ENCODE results near the gene GAS2L3. TPM values are rescaled to one million over a fixed set of nuclear protein-coding genes. Genes with fewer than 3 reads are reported as not detected.

GAS2L3 gene
- total and polyA plus RNA-seq, 4 donors, result 15.2 to 121 (median 31.6) TPM

DNA sequence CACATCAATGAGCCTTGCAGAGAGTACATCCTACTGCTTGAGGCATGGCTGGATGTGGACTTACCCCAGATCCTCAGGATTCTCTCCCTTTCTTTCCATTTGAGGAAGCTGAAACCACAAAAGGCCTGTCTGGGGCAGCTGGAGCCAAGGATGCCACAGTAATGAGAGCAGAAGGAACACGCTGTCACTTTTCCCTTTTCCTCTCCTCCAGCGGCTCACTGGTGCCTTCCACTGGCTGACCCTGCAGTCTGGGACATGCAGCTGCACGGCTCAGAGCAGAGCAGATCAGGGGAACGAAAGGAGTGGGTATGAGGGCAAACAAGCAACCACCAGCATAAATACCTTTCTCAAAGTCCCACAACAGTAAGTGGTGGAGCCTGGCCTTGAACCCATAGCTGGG lies 78.2 kb downstream of the GAS2L3 start:
- Histone ChIP-seq H3K9me3 (ENCODE audit: control insufficient read depth, insufficient read depth, low read length) (no peaks in the 10 kb centered on the region), H3K4me1 (ENCODE audit: control insufficient read depth, insufficient read depth, low read length) (no peaks in the 10 kb centered on the region), H3K27me3 (ENCODE audit: control insufficient read depth, insufficient read depth, low read length) (no peaks in the 10 kb centered on the region), H3K4me3 (ENCODE audit: low read depth, low read length) (no peak overlapping the region), H3K27ac (ENCODE audit: low read depth, low read length) (no peak overlapping the region), H3K36me3 (ENCODE audit: control insufficient read depth, insufficient read depth, low read length) (no peaks in the 10 kb centered on the region)
- WGBS (ENCODE audit: insufficient coverage), result 94% methylated on average over 3 of the region's 4 CpGs
- DNase-seq (ENCODE audit: low read depth in 4 of 6, low spot score in 6 of 6), result no peak

DNA sequence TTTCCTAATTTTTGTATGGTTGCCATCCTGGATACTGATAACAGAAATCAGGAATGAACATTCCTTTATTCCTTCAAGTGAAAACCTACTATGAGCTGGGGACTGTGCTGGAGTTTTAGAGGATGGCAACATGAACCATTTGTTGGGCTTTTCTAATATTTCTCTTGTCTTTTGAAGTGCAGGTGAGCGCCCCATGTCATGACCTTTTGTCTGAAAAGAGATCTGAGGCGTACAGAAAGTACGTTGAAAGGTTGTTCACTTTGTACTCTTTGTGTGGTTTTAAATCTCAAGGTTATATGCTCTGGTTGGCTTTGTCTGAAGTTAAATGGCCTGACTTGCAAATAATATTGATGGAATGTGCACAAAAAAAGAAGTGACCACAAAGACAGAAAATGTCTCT lies 79.0 kb downstream of the GAS2L3 start:
- H3K4me1 ChIP-seq (ENCODE audit: control insufficient read depth, insufficient read depth, low read length), result no peaks in the 10 kb centered on the region
- no peak overlapping the region for H3K27ac ChIP-seq (ENCODE audit: low read depth, low read length)
- 78% methylated on average over 3 of the region's 3 CpGs for WGBS (ENCODE audit: insufficient coverage)
- H3K9me3 ChIP-seq (ENCODE audit: control insufficient read depth, insufficient read depth, low read length), result no peaks in the 10 kb centered on the region
- H3K27me3 ChIP-seq (ENCODE audit: control insufficient read depth, insufficient read depth, low read length), result no peaks in the 10 kb centered on the region
- DNase-seq (ENCODE audit: low read depth in 4 of 6, low spot score in 6 of 6), result no peak
- H3K36me3 ChIP-seq (ENCODE audit: control insufficient read depth, insufficient read depth, low read length), result no peaks in the 10 kb centered on the region
- H3K4me3 ChIP-seq (ENCODE audit: low read depth, low read length), result no peak overlapping the region

DNA sequence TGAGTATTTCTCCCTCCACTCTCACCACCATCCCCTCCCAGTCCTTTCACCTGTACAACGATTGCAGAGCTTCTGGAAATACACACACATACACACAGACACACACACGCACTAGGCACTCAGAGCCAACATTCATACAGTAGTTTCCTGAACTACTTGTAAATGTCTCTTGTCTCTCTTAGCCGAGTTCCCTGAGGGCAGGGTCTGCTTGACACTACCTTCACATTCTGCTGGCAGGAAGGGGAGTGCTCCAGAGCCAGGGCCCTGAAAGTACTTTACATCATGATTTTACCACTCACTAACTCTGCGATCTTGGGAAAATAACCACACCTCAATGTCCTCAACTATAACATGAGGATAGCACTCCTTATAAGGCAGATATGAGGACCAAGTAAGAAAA lies 82.7 kb downstream of the GAS2L3 start:
- H3K4me1 ChIP-seq (ENCODE audit: control insufficient read depth, insufficient read depth, low read length), result no peaks in the 10 kb centered on the region
- H3K27ac ChIP-seq (ENCODE audit: low read depth, low read length), result no peak overlapping the region
- H3K27me3 ChIP-seq (ENCODE audit: control insufficient read depth, insufficient read depth, low read length), result no peaks in the 10 kb centered on the region
- no peaks in the 10 kb centered on the region for H3K9me3 ChIP-seq (ENCODE audit: control insufficient read depth, insufficient read depth, low read length)
- WGBS (ENCODE audit: insufficient coverage), result 79% methylated on average over 3 of the region's 4 CpGs
- no peaks in the 10 kb centered on the region for H3K36me3 ChIP-seq (ENCODE audit: control insufficient read depth, insufficient read depth, low read length)
- H3K4me3 ChIP-seq (ENCODE audit: low read depth, low read length), result no peak overlapping the region
- DNase-seq (ENCODE audit: low read depth in 4 of 6, low spot score in 6 of 6), result no peak

DNA sequence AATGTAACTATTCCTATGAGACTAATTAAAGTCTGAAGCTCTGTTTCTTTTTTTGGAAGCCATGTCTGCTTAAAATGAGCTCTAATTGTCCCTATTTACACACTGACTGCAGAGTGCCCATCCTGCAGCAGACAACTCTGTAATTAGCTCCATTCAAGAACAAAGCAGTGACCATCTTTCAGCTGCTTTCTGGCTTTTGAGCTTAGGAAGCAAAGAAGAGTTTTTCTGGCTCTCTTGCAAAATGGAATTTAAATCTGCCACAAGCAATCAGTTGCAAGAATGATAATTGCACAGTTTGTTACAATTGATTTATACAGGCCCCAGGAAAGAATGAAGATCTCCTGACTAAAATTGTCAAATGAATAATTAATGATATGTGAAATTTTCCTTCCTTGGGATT lies 83.4 kb downstream of the GAS2L3 start:
- DNase-seq (ENCODE audit: low read depth in 4 of 6, low spot score in 6 of 6), result peak in 2 of 6 donors; percentile 69 to 74
- no peak overlapping the region for H3K4me3 ChIP-seq (ENCODE audit: low read depth, low read length)
- no peaks in the 10 kb centered on the region for H3K4me1 ChIP-seq (ENCODE audit: control insufficient read depth, insufficient read depth, low read length)
- no peaks in the 10 kb centered on the region for H3K27me3 ChIP-seq (ENCODE audit: control insufficient read depth, insufficient read depth, low read length)
- no peak overlapping the region for H3K27ac ChIP-seq (ENCODE audit: low read depth, low read length)
- H3K9me3 ChIP-seq (ENCODE audit: control insufficient read depth, insufficient read depth, low read length), result no peaks in the 10 kb centered on the region
- H3K36me3 ChIP-seq (ENCODE audit: control insufficient read depth, insufficient read depth, low read length), result no peaks in the 10 kb centered on the region

DNA sequence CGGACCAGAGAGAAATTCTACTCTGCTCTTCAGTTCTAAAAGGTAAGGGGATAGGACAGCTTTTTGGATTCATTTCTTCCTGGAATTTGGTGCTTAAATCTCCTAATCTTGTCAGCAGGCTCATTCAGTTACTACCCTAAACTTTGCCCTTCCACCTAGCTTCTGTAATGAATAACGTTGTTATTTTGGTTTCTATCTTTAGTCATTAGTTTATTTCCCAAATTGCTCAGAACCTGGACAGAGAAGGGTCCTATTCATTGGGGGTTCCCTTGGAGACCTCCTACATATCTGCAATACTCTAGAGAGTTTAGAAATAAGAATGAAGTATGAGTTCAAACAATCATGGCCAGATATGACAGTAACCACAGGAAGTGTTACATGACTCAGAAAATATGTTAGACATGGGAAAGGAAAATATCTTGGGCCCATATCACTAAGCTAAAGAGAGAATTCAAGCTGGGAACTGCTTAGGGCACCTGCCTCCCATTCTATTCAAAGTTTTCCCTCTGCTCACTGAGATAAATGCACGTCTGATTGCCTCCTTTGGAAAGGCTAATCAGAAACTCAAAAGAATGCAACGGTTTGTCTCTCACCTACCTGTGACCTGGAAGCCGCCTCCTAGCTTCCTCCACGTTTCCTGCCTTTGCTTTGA lies 87.9 kb downstream of the GAS2L3 start:
- H3K4me3 ChIP-seq (ENCODE audit: low read depth, low read length), result no peak overlapping the region
- 58% methylated on average over 4 of the region's 6 CpGs for whole genome bisulfite sequencing (ENCODE audit: insufficient coverage)

DNA sequence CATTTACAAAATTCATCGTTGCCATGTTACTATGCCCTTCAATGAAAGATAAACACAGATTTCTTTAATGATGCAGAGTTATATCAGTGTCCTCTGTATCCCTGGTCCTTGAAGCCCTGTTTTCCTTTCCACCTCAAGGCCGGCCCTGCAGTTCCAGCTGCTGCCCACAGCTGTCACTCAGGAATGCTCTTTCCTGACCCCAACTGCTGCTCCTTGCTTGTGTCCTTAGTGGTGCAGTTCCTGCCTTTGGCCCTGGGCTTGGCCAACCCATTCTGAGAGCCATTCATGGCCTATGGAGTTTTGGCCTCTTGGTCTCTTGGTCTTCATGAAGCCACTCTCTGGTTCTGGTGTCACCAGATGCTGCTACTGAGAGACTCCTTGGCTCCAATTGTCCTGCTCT lies 93.1 kb downstream of the GAS2L3 start:
- no peak for DNase-seq (ENCODE audit: low read depth in 4 of 6, low spot score in 6 of 6)
- no peaks in the 10 kb centered on the region for H3K9me3 ChIP-seq (ENCODE audit: control insufficient read depth, insufficient read depth, low read length)
- no peaks in the 10 kb centered on the region for H3K36me3 ChIP-seq (ENCODE audit: control insufficient read depth, insufficient read depth, low read length)
- no peaks in the 10 kb centered on the region for H3K27me3 ChIP-seq (ENCODE audit: control insufficient read depth, insufficient read depth, low read length)
- H3K4me3 ChIP-seq (ENCODE audit: low read depth, low read length), result no peak overlapping the region
- no peak overlapping the region for H3K27ac ChIP-seq (ENCODE audit: low read depth, low read length)
- H3K4me1 ChIP-seq (ENCODE audit: control insufficient read depth, insufficient read depth, low read length), result no peaks in the 10 kb centered on the region
- 67% methylated on average over 1 of the region's 2 CpGs for WGBS (ENCODE audit: insufficient coverage)

More for the DNA sequence above, 87.9 kb downstream of the GAS2L3 start:
- DNase-seq (ENCODE audit: low read depth in 4 of 6, low spot score in 6 of 6), result no peak
- H3K9me3 ChIP-seq (ENCODE audit: control insufficient read depth, insufficient read depth, low read length), result no peaks in the 10 kb centered on the region
- no peaks in the 10 kb centered on the region for H3K36me3 ChIP-seq (ENCODE audit: control insufficient read depth, insufficient read depth, low read length)
- no peaks in the 10 kb centered on the region for H3K27me3 ChIP-seq (ENCODE audit: control insufficient read depth, insufficient read depth, low read length)
- H3K27ac ChIP-seq (ENCODE audit: low read depth, low read length), result no peak overlapping the region
- no peaks in the 10 kb centered on the region for H3K4me1 ChIP-seq (ENCODE audit: control insufficient read depth, insufficient read depth, low read length)

DNA sequence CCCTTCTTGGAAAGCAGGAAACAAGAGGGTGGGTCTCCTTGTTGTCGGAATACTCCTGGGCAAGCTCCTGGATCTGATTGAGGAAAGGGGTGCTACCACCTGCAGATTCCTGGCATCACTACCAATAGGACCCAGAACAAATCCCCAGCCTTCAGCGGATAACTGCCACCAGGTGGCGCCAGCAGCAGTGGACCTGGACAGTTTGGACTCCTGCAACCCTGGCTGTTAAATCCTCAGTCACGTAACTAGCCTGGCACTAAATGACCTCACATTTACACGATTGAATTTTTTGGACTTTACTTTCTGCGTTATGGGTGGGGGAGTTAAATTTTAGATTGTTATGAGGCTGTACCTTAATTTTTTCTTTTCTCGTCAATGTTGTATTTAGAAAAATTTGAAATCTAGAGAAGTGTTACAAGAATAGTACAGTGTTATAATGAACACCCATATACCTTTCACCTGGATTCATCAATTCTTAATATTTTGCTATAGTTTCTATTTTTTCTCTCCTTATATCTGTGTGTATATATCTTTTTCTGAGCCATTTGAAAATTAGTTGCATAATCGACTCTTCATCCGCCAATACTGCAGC lies 95.6 kb downstream of the GAS2L3 start:
- DNase-seq (ENCODE audit: low read depth in 4 of 6, low spot score in 6 of 6), result peak in 4 of 6 donors; percentile 13 to 81 (median 58)
- WGBS (ENCODE audit: insufficient coverage), result 0% methylated on average over 1 of the region's 9 CpGs
- Histone ChIP-seq H3K36me3 (ENCODE audit: control insufficient read depth, insufficient read depth, low read length) (no peaks in the 10 kb centered on the region), H3K4me3 (ENCODE audit: low read depth, low read length) (no peak overlapping the region), H3K27me3 (ENCODE audit: control insufficient read depth, insufficient read depth, low read length) (no peaks in the 10 kb centered on the region), H3K27ac (ENCODE audit: low read depth, low read length) (no peak overlapping the region), H3K9me3 (ENCODE audit: control insufficient read depth, insufficient read depth, low read length) (no peaks in the 10 kb centered on the region), H3K4me1 (ENCODE audit: control insufficient read depth, insufficient read depth, low read length) (no peaks in the 10 kb centered on the region)

DNA sequence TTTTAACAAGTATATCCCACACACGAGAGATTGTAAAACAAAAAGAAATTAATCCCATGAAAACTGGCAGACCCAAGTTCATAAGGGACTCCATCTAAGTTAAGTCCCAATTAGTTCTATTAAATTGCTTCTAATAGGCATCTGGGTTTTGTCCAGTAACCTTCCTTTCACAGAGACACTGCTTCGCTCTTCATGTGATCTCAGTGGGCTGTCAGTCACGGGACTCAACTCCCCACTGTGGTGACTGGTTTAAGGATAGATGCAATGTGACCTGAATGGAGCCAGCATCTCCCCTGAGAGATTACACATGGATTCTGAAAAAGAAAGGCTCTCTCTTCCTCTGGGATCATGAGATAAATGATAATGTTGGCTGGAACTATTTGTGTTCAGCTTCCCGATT lies 96.4 kb downstream of the GAS2L3 start:
- H3K4me1 ChIP-seq (ENCODE audit: control insufficient read depth, insufficient read depth, low read length), result no peaks in the 10 kb centered on the region
- WGBS (ENCODE audit: insufficient coverage), result 64% methylated on average over 3 of the region's 4 CpGs
- H3K27me3 ChIP-seq (ENCODE audit: control insufficient read depth, insufficient read depth, low read length), result no peaks in the 10 kb centered on the region
- H3K4me3 ChIP-seq (ENCODE audit: low read depth, low read length), result no peak overlapping the region
- no peak overlapping the region for H3K27ac ChIP-seq (ENCODE audit: low read depth, low read length)
- H3K9me3 ChIP-seq (ENCODE audit: control insufficient read depth, insufficient read depth, low read length), result no peaks in the 10 kb centered on the region
- DNase-seq (ENCODE audit: low read depth in 4 of 6, low spot score in 6 of 6), result no peak
- no peaks in the 10 kb centered on the region for H3K36me3 ChIP-seq (ENCODE audit: control insufficient read depth, insufficient read depth, low read length)

DNA sequence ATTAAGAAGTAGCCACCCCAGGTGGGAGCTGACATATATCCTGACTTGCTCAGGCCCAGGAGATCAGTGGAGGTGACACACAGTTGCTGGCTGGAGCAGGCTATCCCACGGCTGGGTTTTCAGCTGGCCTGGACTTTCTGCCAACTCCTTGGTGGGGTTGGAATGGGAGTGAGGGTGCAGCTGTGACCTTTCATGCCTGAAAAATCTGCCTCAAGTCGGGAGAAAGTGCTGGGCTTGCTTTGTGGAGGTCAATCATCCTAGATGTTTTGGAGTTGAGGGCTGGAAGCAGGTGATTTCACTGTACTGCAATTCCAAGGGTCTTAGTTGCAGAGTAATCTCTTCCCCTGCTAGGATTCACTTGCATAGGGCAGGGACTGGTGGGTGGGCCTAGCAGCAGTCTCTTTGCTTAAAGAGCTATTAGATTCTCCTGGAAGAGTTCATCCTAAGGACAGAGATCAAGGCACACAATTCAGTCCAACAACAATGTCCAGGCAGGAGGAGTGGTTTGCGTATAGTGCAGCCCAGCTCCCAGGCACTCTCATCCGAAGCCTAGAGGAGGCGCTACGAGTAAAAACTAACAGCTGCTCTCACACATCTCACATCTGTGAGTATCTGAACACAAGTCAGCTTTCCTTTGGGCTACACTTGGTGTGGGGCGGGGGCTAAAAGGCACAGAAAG lies 98.1 kb downstream of the GAS2L3 start:
- no peaks in the 10 kb centered on the region for H3K4me1 ChIP-seq (ENCODE audit: control insufficient read depth, insufficient read depth, low read length)
- no peaks in the 10 kb centered on the region for H3K9me3 ChIP-seq (ENCODE audit: control insufficient read depth, insufficient read depth, low read length)
- H3K27me3 ChIP-seq (ENCODE audit: control insufficient read depth, insufficient read depth, low read length), result no peaks in the 10 kb centered on the region
- 71% methylated on average over 6 of the region's 7 CpGs for WGBS (ENCODE audit: insufficient coverage)
- no peak overlapping the region for H3K4me3 ChIP-seq (ENCODE audit: low read depth, low read length)
- no peaks in the 10 kb centered on the region for H3K36me3 ChIP-seq (ENCODE audit: control insufficient read depth, insufficient read depth, low read length)
- H3K27ac ChIP-seq (ENCODE audit: low read depth, low read length), result no peak overlapping the region
- DNase-seq (ENCODE audit: low read depth in 4 of 6, low spot score in 6 of 6), result peak in 1 of 6 donors; percentile 27

DNA sequence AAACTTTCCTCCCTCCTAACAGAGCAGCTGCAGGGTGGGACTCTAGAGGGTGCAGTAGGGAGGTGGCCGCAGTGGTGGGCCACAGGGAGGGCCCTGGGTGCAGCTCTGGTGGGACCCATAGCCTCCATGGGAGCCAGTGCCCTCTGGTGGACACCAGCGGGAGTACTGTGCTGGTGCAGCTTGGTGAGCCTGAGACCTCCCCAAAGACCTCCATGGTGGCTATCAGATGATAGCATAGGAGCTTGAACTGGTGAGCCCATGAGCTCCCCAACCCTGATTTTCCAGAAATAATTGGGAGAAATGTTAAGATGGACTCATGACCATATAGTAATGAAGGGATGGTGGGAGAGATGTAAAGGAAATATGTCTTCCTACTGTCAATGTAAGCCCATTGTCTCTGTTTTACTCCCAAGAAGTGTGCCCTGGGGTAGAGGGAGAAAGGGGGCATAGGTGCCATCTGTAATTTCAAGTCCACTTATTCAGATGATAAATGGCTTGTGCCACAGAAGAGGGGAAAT lies 98.7 kb downstream of the GAS2L3 start:
- 77% methylated on average over 2 of the region's 2 CpGs for WGBS (ENCODE audit: insufficient coverage)
- no peak overlapping the region for H3K4me3 ChIP-seq (ENCODE audit: low read depth, low read length)
- no peak for DNase-seq (ENCODE audit: low read depth in 4 of 6, low spot score in 6 of 6)

More for the DNA sequence above, 98.7 kb downstream of the GAS2L3 start:
- Histone ChIP-seq H3K9me3 (ENCODE audit: control insufficient read depth, insufficient read depth, low read length) (no peaks in the 10 kb centered on the region), H3K27ac (ENCODE audit: low read depth, low read length) (no peak overlapping the region), H3K4me1 (ENCODE audit: control insufficient read depth, insufficient read depth, low read length) (no peaks in the 10 kb centered on the region), H3K27me3 (ENCODE audit: control insufficient read depth, insufficient read depth, low read length) (no peaks in the 10 kb centered on the region), H3K36me3 (ENCODE audit: control insufficient read depth, insufficient read depth, low read length) (no peaks in the 10 kb centered on the region)
